ENCODE measurements around the gene ARMCX5. TPM values are rescaled to one million over a fixed set of nuclear protein-coding genes. Genes with fewer than 3 reads are reported as not detected.
A peak's percentile ranks its signal among the peaks of the same experiment; 100 is the strongest.

Gene ARMCX5
- total and polyA plus RNA-seq, 2 donors (not counting 1 experiment from before 2014, with no cell fraction given), result 13.9 to 22.8 TPM

GRCh38 chrX:102624105-102624504 is 24.8 kb downstream of the ARMCX5 start:
- Histone ChIP-seq H2AFZ (ENCODE audit: low read length) (no peak overlapping the region), H3K4me1 (ENCODE audit: control insufficient read depth, extremely low read depth, insufficient read depth, low read length) (no peaks in the 10 kb centered on the region), H3K9me3 (ENCODE audit: control insufficient read depth, insufficient read depth, low read depth, low read length) (no peaks in the 10 kb centered on the region), H4K20me1 (ENCODE audit: control insufficient read depth, extremely low read depth, insufficient read depth, low read length) (no peaks in the 10 kb centered on the region), H3K4me2 (ENCODE audit: extremely low read depth, insufficient read depth, low read length) (no peak overlapping the region), H3K36me3 (ENCODE audit: control insufficient read depth, insufficient read depth, low read length) (no peaks in the 10 kb centered on the region), H3K9ac (ENCODE audit: insufficient read depth, low read length) (no peak overlapping the region), H3K27me3 (ENCODE audit: control insufficient read depth, insufficient read depth, low read length) (no peaks in the 10 kb centered on the region), H3K27ac (ENCODE audit: insufficient read depth, low read length) (no peak overlapping the region), H3K79me2 (ENCODE audit: control insufficient read depth, insufficient read depth, low read length) (no peaks in the 10 kb centered on the region), H3K4me3 (replicated peaks in 1 of 4; ENCODE audit: control extremely low read depth in 1 of 4, insufficient read depth in 1 of 4, low read depth in 3 of 4, low read length in 4 of 4) (no peak overlapping the region)
- DNase-seq (ENCODE audit: low read depth in 2 of 2), result peak in 1 of 2 donors; percentile 51
- TF ChIP-seq EZH2 (IDR thresholded peaks at IDR 0.05; ENCODE audit: low read length, missing control alignments) (no peak), CTCF (conservative IDR thresholded peaks at IDR 0.05 in 1 of 2, IDR thresholded peaks at IDR 0.05 in 1 of 2; ENCODE audit: low read depth in 1 of 2, low read length in 2 of 2) (no peak)

- H4K20me1 ChIP-seq (ENCODE audit: control insufficient read depth, extremely low read depth, insufficient read depth, low read length), result no peaks in the 10 kb centered on the region
- H2AFZ ChIP-seq (ENCODE audit: low read length), result no peak overlapping the region
- no peaks in the 10 kb centered on the region for H3K4me1 ChIP-seq (ENCODE audit: control insufficient read depth, extremely low read depth, insufficient read depth, low read length)
- no peaks in the 10 kb centered on the region for H3K9me3 ChIP-seq (ENCODE audit: control insufficient read depth, insufficient read depth, low read depth, low read length)
- no peak overlapping the region for H3K4me2 ChIP-seq (ENCODE audit: extremely low read depth, insufficient read depth, low read length)
- no peak overlapping the region for H3K9ac ChIP-seq (ENCODE audit: insufficient read depth, low read length)
- H3K27me3 ChIP-seq (ENCODE audit: control insufficient read depth, insufficient read depth, low read length), result no peaks in the 10 kb centered on the region
- no peak overlapping the region for H3K27ac ChIP-seq (ENCODE audit: insufficient read depth, low read length)
- no peaks in the 10 kb centered on the region for H3K79me2 ChIP-seq (ENCODE audit: control insufficient read depth, insufficient read depth, low read length)
- no peak for TF ChIP-seq CTCF (conservative IDR thresholded peaks at IDR 0.05 in 1 of 2, IDR thresholded peaks at IDR 0.05 in 1 of 2; ENCODE audit: low read depth in 1 of 2, low read length in 2 of 2)
- no peak for TF ChIP-seq EZH2 (IDR thresholded peaks at IDR 0.05; ENCODE audit: low read length, missing control alignments)
- no peak for DNase-seq (ENCODE audit: low read depth in 2 of 2)
- H3K4me3 ChIP-seq (replicated peaks in 1 of 4; ENCODE audit: control extremely low read depth in 1 of 4, insufficient read depth in 1 of 4, low read depth in 3 of 4, low read length in 4 of 4), result no peak overlapping the region
- no peaks in the 10 kb centered on the region for H3K36me3 ChIP-seq (ENCODE audit: control insufficient read depth, insufficient read depth, low read length)
Measured at GRCh38 chrX:102627640-102628039, 28.3 kb downstream of the ARMCX5 start.

GRCh38 chrX:102637561-102637960 is 38.2 kb downstream of the ARMCX5 start:
- Histone ChIP-seq H3K9ac (ENCODE audit: insufficient read depth, low read length) (no peak overlapping the region), H2AFZ (ENCODE audit: low read length) (no peak overlapping the region), H3K36me3 (ENCODE audit: control insufficient read depth, insufficient read depth, low read length) (no peaks in the 10 kb centered on the region), H3K27ac (ENCODE audit: insufficient read depth, low read length) (no peak overlapping the region), H4K20me1 (ENCODE audit: control insufficient read depth, extremely low read depth, insufficient read depth, low read length) (no peaks in the 10 kb centered on the region), H3K79me2 (ENCODE audit: control insufficient read depth, insufficient read depth, low read length) (no peaks in the 10 kb centered on the region), H3K4me1 (ENCODE audit: control insufficient read depth, extremely low read depth, insufficient read depth, low read length) (no peaks in the 10 kb centered on the region), H3K9me3 (ENCODE audit: control insufficient read depth, insufficient read depth, low read depth, low read length) (no peaks in the 10 kb centered on the region), H3K4me3 (replicated peaks in 1 of 4; ENCODE audit: control extremely low read depth in 1 of 4, insufficient read depth in 1 of 4, low read depth in 3 of 4, low read length in 4 of 4) (no peak overlapping the region), H3K27me3 (ENCODE audit: control insufficient read depth, insufficient read depth, low read length) (no peaks in the 10 kb centered on the region), H3K4me2 (ENCODE audit: extremely low read depth, insufficient read depth, low read length) (no peak overlapping the region)
- DNase-seq (ENCODE audit: low read depth in 2 of 2), result no peak
- TF ChIP-seq EZH2 (IDR thresholded peaks at IDR 0.05; ENCODE audit: low read length, missing control alignments), result no peak
- no peak for TF ChIP-seq CTCF (conservative IDR thresholded peaks at IDR 0.05 in 1 of 2, IDR thresholded peaks at IDR 0.05 in 1 of 2; ENCODE audit: low read depth in 1 of 2, low read length in 2 of 2)

Measured in fibroblast of lung (primary cell).